Astrocyte of the spinal cord (primary cell): ENCODE data around the gene TMEM168.
"Not testable (repeated sequence)": the region's sequence is repeated elsewhere in the genome, so short reads cannot be mapped to it uniquely, and the experiment has no call there.

Source experiments
- DNase-seq: peaks from one replicate; pipeline ENCODE4 v3.0.0; 2011; ENCODE audit warnings: low read depth, low spot score
- H3K4me3 ChIP-seq: 2 replicates; pipeline ENCODE4 v1.5.1; 2011; ENCODE audit warnings: low read depth, mild to moderate bottlenecking, low read length, moderate library complexity
- CTCF ChIP-seq: IDR thresholded peaks from 2 replicates; pipeline ENCODE4 v1.5.1; 2012; ENCODE audit warnings: low read depth, mild to moderate bottlenecking, low read length, inconsistent platforms
- in situ Hi-C: cut with HindIII; loops from 2 replicates; pipeline ENCODE4 v1.10.0; 2017; ENCODE audit warnings: low sequenced_read_pairs

TMEM168 gene

GRCh38 chr7:112789817-112790585 lies at the start of gene TMEM168:
Gene TMEM168 (minus strand): TSS chr7:112790393. CDS start chr7:112784825, 5,568 bp downstream.
- DNase-seq, result peak; percentile 86
- peak within 1 kb of the TSS; percentile 81 for H3K4me3 ChIP-seq
- in situ Hi-C loops, result no loop called here
- no peak for TF ChIP-seq CTCF

- DNase-seq, in situ Hi-C loops, H3K4me3 ChIP-seq: not testable (repeated sequence)
Measured at GRCh38 chr7:112835928-112836327, 45.7 kb upstream of the TMEM168 start.

- DNase-seq, result no peak
- H3K4me3 ChIP-seq, result no peak overlapping the region
- no peak for TF ChIP-seq CTCF
- in situ Hi-C loops, result no loop called here
Measured at GRCh38 chr7:112833082-112833481, 42.9 kb upstream of the TMEM168 start.

GRCh38 chr7:112830769-112831168 lies 40.6 kb upstream of the TMEM168 start:
- H3K4me3 ChIP-seq, result no peak overlapping the region
- no peak for TF ChIP-seq CTCF
- in situ Hi-C loops, result no loop called here
- DNase-seq, result no peak

- in situ Hi-C loops, result no loop called here
- no peak overlapping the region for H3K4me3 ChIP-seq
- no peak for DNase-seq
- no peak for TF ChIP-seq CTCF
Measured at GRCh38 chr7:112828696-112829095, 38.5 kb upstream of the TMEM168 start.

- in situ Hi-C loops, result no loop called here
- TF ChIP-seq CTCF, result no peak
- no peak overlapping the region for H3K4me3 ChIP-seq
- DNase-seq, result no peak
Measured at GRCh38 chr7:112821345-112821744, 31.2 kb upstream of the TMEM168 start.

- no peak overlapping the region for H3K4me3 ChIP-seq
- in situ Hi-C loops, result no loop called here
- no peak for TF ChIP-seq CTCF
- DNase-seq, result no peak
Measured at GRCh38 chr7:112819536-112819935, 29.3 kb upstream of the TMEM168 start.
